ENCODE measurements around the gene ZNF385A. TPM values are rescaled to one million over a fixed set of nuclear protein-coding genes. Genes with fewer than 3 reads are reported as not detected.

Gene ZNF385A
- total RNA-seq, 2 experiments from 2014 or later = 0.32 to 2.9 TPM

DNA sequence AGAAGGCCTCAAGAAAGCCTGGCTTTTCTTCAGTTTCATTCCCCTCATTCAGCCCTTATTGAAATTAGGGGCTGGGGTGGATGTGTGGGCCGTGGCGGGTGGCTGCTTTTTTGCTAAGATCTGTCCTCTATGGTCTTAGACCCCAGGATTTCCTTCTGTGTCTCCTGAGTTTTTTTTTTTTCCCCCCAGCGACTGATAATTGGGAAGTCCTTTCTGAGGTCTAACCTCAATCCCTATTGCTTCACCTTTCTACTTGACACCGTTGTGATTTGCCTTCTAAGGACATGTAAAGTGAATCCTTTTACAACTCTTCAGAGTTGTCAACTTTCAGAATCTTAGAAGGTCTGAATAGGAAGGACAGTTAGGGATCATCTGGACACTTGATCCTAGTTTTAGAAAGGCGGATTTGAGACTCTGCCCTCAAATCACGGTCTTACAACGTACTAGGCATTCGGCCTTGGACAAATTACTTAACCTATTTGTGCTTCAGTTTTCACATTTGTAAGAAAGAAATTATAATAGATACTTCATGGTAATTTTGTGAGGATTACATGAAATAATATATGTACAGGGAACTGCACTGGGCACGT, 24.7 kb downstream of the ZNF385A start:
- intact Hi-C loops (cut with micrococcal nuclease; ENCODE audit: unreplicated experiment) = loop anchor here (1.0 to 10.0 kb wide), 6 partner anchors 35 to 345 kb away; partner anchors contain the start of gene COPZ1
- TF ChIP-seq EZH2phosphoT487 (IDR thresholded peaks at IDR 0.05; ENCODE audit: borderline replicate concordance, low read depth, low read length) = no peak
- TF ChIP-seq, protein P1, sequence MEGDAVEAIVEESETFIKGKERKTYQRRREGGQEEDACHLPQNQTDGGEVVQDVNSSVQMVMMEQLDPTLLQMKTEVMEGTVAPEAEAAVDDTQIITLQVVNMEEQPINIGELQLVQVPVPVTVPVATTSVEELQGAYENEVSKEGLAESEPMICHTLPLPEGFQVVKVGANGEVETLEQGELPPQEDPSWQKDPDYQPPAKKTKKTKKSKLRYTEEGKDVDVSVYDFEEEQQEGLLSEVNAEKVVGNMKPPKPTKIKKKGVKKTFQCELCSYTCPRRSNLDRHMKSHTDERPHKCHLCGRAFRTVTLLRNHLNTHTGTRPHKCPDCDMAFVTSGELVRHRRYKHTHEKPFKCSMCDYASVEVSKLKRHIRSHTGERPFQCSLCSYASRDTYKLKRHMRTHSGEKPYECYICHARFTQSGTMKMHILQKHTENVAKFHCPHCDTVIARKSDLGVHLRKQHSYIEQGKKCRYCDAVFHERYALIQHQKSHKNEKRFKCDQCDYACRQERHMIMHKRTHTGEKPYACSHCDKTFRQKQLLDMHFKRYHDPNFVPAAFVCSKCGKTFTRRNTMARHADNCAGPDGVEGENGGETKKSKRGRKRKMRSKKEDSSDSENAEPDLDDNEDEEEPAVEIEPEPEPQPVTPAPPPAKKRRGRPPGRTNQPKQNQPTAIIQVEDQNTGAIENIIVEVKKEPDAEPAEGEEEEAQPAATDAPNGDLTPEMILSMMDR (conservative IDR thresholded peaks at IDR 0.05; ENCODE audit: low read length) = no peak
- Histone ChIP-seq H3K4me3 (ENCODE audit: low read depth, low read length, poor library complexity, severe bottlenecking) (peak overlapping the region; percentile 65), H3K9me2 (ENCODE audit: insufficient read depth, low read length) (no peaks in the 10 kb centered on the region), H3K27ac (ENCODE audit: low read depth, low read length, poor library complexity, severe bottlenecking) (peak overlapping the region; percentile 55), H3K79me2 (ENCODE audit: insufficient read depth, low read depth, low read length) (no peaks in the 10 kb centered on the region), H3K9me3 (ENCODE audit: low read length) (no peaks in the 10 kb centered on the region), H3K36me3 (ENCODE audit: insufficient read depth, low read length) (no peaks in the 10 kb centered on the region), H4K20me1 (ENCODE audit: insufficient read depth, low read length) (no peaks in the 10 kb centered on the region), H2AFZ (ENCODE audit: low read length) (peak overlapping the region; percentile 88), H3K4me2 (ENCODE audit: low read length) (peak overlapping the region; percentile 85), H3K4me1 (ENCODE audit: insufficient read depth, low read length, poor library complexity, severe bottlenecking) (peaks cover 52% of the 10 kb centered on the region)
- DNase-seq (ENCODE audit: low spot score) = no peak
- BruUV-seq (replicated peaks) = no TSS peak
- ChIA-PET POLR2A (interaction anchor here (0.6 to 1.6 kb wide), 7 partner anchors 66 to 306 kb away, joined by 3 to 6 read pairs (median 4); partner anchors contain the start of genes CBX5, HNRNPA1 and HOXC4), CTCF (ENCODE audit: unreplicated experiment) (interaction anchor here (0.9 to 1.2 kb wide), 2 partner anchors 14 to 23 kb away, joined by 5 to 7 read pairs; no protein-coding TSS in a partner anchor)

DNA sequence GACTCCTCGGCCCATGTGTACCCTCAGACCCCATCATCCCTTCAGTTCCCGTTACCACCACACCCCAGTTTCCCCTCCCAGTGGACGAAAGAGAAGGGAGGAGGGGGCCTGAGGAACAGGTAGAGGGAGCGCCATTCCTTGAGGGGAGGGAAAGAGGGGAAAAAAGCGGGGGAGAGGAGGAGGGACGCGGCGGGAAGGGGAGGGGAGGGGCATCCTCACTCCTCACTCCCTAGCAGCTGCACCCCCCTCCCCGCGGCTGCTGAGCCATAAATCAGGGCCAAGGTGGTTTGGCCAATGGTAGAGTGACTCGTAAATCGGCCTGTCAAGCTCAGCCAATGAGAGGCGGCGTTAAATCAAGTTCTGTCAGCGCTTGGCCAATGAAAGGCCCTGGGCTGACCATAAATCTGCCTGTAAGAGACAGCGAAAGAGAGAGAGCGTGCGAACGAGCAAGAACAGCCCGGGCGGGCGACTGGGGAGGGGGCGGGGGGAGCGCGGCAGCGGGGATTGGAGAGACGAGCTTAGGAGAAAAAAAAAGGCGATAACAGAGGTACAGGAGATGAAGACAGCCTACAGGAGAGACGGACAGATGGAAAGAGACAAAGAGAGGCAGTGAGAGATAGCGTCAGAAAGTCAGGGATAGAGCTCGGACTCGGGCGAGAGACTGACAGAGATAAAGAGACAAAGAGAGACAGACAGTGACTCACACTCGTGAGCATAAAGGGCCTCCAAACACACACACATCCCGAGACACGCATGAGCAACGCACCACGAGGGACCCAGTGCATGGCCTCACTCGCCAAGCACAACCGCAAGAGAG, 25.4 kb downstream of the ZNF385A start:
- H3K4me2 ChIP-seq (ENCODE audit: low read length) = peak overlapping the region; percentile 99
- H4K20me1 ChIP-seq (ENCODE audit: insufficient read depth, low read length) = no peaks in the 10 kb centered on the region
- CTCF ChIA-PET (ENCODE audit: unreplicated experiment) = interaction anchor here (0.6 to 1.2 kb wide), 6 partner anchors 8 to 143 kb away, joined by 3 to 7 read pairs (median 4); no protein-coding TSS in a partner anchor
- intact Hi-C loops (cut with micrococcal nuclease; ENCODE audit: unreplicated experiment) = loop anchor here (1.0 to 10.0 kb wide), 4 partner anchors 34 to 344 kb away; partner anchors contain the start of gene COPZ1
- no peaks in the 10 kb centered on the region for H3K9me3 ChIP-seq (ENCODE audit: low read length)
- H2AFZ ChIP-seq (ENCODE audit: low read length) = peak overlapping the region; percentile 88
- POLR2A ChIA-PET = interaction anchor here (0.5 to 1.6 kb wide), 16 partner anchors 12 to 341 kb away, joined by 3 to 6 read pairs (median 4); partner anchors contain the start of genes CBX5, HNRNPA1 and HOXC4
- DNase-seq (ENCODE audit: low spot score) = peak; percentile 99
- no peaks in the 10 kb centered on the region for H3K9me2 ChIP-seq (ENCODE audit: insufficient read depth, low read length)
- no peaks in the 10 kb centered on the region for H3K79me2 ChIP-seq (ENCODE audit: insufficient read depth, low read depth, low read length)
- no peaks in the 10 kb centered on the region for H3K36me3 ChIP-seq (ENCODE audit: insufficient read depth, low read length)
- peak overlapping the region; percentile 74 for H3K4me3 ChIP-seq (ENCODE audit: low read depth, low read length, poor library complexity, severe bottlenecking)
- no TSS peak for BruUV-seq (replicated peaks)
- TF ChIP-seq, protein P1 (conservative IDR thresholded peaks at IDR 0.05; ENCODE audit: low read length) = no peak
- TF ChIP-seq EZH2phosphoT487 (IDR thresholded peaks at IDR 0.05; ENCODE audit: borderline replicate concordance, low read depth, low read length) = no peak
- peaks cover 45% of the 10 kb centered on the region for H3K4me1 ChIP-seq (ENCODE audit: insufficient read depth, low read length, poor library complexity, severe bottlenecking)
- H3K27ac ChIP-seq (ENCODE audit: low read depth, low read length, poor library complexity, severe bottlenecking) = peak overlapping the region; percentile 68

All from OCI-LY7 (cell line).